ENCODE results near the gene ATF4. TPM values are rescaled to one million over a fixed set of nuclear protein-coding genes. Genes with fewer than 3 reads are reported as not detected.

Gene ATF4
- total RNA-seq, 1 experiment from 2014 or later = 608 TPM

DNA sequence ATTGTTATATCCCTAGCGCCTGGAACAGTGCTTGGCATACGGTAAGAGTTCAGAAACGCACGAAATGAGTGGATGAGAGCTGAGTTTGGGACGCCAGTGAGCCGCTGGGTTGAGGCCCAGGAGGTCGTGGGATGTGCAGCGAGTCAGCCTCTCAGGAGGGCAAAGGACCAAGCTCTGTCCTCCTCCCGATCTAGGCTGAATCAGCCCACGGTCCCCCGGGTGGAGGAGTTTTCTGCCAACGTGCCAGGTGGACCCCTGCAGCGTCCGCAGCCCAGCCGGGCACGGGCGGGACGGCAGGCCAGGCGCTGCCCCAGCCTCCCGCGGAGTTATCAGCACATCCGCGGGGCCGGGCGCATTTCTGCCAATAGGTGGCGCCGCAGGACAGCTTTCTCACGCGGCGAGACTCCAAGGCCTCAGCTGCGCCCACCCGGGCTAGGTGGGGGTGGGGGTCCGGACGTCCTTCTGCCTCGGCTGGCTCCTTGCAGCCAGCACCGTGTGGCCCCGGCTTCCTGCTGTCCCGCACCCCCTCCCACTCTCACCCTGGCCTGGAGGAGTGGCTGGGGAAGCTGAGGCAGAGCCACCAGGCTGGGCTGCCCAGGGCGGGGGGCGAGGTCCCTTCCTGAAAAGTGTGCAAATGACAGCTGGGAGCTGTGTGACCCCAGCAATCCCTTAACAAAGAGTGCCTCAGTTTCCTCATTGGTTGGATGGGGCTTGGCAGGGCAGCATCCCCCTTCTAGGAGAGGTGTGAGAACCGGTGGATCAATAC lies 14.4 kb downstream of the ATF4 start:
- Histone ChIP-seq H3K4me3 (replicated peaks in 1 of 2; ENCODE audit: low read depth in 1 of 2, low read length in 2 of 2) (peak overlapping the region; percentile 3 to 28; a peak in 2 of 4 replicates), H3K9ac (ENCODE audit: low read length) (peak overlapping the region; percentile 48), H3K27ac (ENCODE audit: low read depth, low read length) (peak overlapping the region; percentile 45), H4K20me1 (ENCODE audit: insufficient read depth) (no peaks in the 10 kb centered on the region), H3K36me3 (ENCODE audit: control insufficient read depth in 1 of 2, insufficient read depth in 2 of 2, low read length in 2 of 2) (peaks cover 3 to 11% of the 10 kb centered on the region in 2 experiments; a peak in 3 of 4 replicates), H3K27me3 (ENCODE audit: insufficient read depth, low read length) (no peaks in the 10 kb centered on the region), H3K9me3 (ENCODE audit: control insufficient read depth in 1 of 2, insufficient read depth in 1 of 2, low read depth in 1 of 2, low read length in 2 of 2) (no peaks in the 10 kb centered on the region), H3K9me2 (ENCODE audit: insufficient read depth) (no peaks in the 10 kb centered on the region), H3K4me1 (ENCODE audit: control insufficient read depth in 1 of 2, insufficient read depth in 2 of 2, low read length in 2 of 2) (peaks cover 33 to 44% of the 10 kb centered on the region in 2 experiments), H3K79me2 (ENCODE audit: insufficient read depth, low read length) (peaks cover 28% of the 10 kb centered on the region), H3K4me2 (ENCODE audit: low read length) (peak overlapping the region; percentile 72), H2AFZ (ENCODE audit: low read depth, low read length, poor library complexity, severe bottlenecking) (peak overlapping the region; percentile 31)
- ATAC-seq (peak; percentile 52), DNase-seq (ENCODE audit: low read depth, low spot score) (no peak)
- no TSS peak for BruUV-seq (replicated peaks)
- POLR2A ChIA-PET = interaction anchor here (0.8 to 1.1 kb wide), 2 partner anchors 15 to 812 kb away, joined by 3 to 4 read pairs; partner anchors contain the start of gene ATF4
- intact Hi-C loops (cut with micrococcal nuclease) = loop anchor here (1.0 to 10.0 kb wide), 5 partner anchors 274 to 813 kb away; partner anchors contain the start of gene ADSL
- RAD21 ChIA-PET (ENCODE audit: low non-redundant PET in 1 of 2, low total read pairs in 2 of 2, uncharacterized antibody in 2 of 2, unreplicated experiment in 2 of 2) = interaction anchor here in 1 of 2 experiments (1.5 kb wide), 1 partner anchor 490 kb away, joined by 4 read pairs; no protein-coding TSS in a partner anchor
- peak; percentile 36; the same call in 1 of the 2 replicates for TF ChIP-seq ZFX (IDR thresholded peaks at IDR 0.05)
- TF ChIP-seq, protein P1, sequence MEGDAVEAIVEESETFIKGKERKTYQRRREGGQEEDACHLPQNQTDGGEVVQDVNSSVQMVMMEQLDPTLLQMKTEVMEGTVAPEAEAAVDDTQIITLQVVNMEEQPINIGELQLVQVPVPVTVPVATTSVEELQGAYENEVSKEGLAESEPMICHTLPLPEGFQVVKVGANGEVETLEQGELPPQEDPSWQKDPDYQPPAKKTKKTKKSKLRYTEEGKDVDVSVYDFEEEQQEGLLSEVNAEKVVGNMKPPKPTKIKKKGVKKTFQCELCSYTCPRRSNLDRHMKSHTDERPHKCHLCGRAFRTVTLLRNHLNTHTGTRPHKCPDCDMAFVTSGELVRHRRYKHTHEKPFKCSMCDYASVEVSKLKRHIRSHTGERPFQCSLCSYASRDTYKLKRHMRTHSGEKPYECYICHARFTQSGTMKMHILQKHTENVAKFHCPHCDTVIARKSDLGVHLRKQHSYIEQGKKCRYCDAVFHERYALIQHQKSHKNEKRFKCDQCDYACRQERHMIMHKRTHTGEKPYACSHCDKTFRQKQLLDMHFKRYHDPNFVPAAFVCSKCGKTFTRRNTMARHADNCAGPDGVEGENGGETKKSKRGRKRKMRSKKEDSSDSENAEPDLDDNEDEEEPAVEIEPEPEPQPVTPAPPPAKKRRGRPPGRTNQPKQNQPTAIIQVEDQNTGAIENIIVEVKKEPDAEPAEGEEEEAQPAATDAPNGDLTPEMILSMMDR (IDR thresholded peaks at IDR 0.05 in 2 of 3, conservative IDR thresholded peaks at IDR 0.05 in 1 of 3; ENCODE audit: borderline replicate concordance in 1 of 3, insufficient read depth in 1 of 3, low read depth in 2 of 3, low read length in 2 of 3) = peak in 2 of 3 experiments; percentile 82 to 89; a peak in 4 of 6 replicates
- peak; percentile 16 for TF ChIP-seq TCF7L2 (IDR thresholded peaks at IDR 0.05; ENCODE audit: borderline replicate concordance, extremely low read depth, insufficient read depth, insufficient read length)
- no peak for TF ChIP-seq SP1 (IDR thresholded peaks at IDR 0.05; ENCODE audit: low read depth)
- CTCF ChIA-PET = interaction anchor here (0.8 to 2.9 kb wide), 8 partner anchors 10 to 812 kb away, joined by 3 to 20 read pairs (median 3); partner anchors contain the start of gene CACNA1I
